Dermis microvascular lymphatic vessel endothelial cell (primary cell): ENCODE results near the gene FBXL5. TPM values are rescaled to one million over a fixed set of nuclear protein-coding genes. Genes with fewer than 3 reads are reported as not detected.

Source experiments
- DNase-seq, 2 donors: peaks; one replicate each; pipeline versions ENCODE4 v3.0.0 to v3.0.0-alpha.2; 2010; ENCODE audit warnings: low read depth in 2 of 2
- total RNA-seq: library from RNA; depleted of rRNA; stranded (reverse); fragments of >200 nt; gene quantifications from 2 replicates; pipeline ENCODE4 v1.2.1, GENCODE V29; 2014

The FBXL5 gene
- 81.9 and 104 TPM in 2 replicates for total RNA-seq

- peak; percentile 55 to 89 for DNase-seq
Observed at GRCh38 chr4:15655223-15656037, at the start of gene FBXL5. Gene FBXL5 (minus strand): TSS chr4:15655357. CDS start chr4:15655287, 70 bp downstream.

GRCh38 chr4:15704129-15704528, 49.0 kb upstream of the FBXL5 start:
- no peak for DNase-seq

- no peak for DNase-seq
Observed at GRCh38 chr4:15703439-15703838, 48.3 kb upstream of the FBXL5 start.

- peak in 1 of 2 donors; percentile 54 for DNase-seq
Observed at GRCh38 chr4:15702941-15703403, 47.8 kb upstream of the FBXL5 start, which contains the start of gene BST1. Gene BST1 (plus strand): TSS chr4:15703065. CDS start chr4:15703145, 80 bp downstream.

- no peak for DNase-seq
Observed at GRCh38 chr4:15696866-15697265, 41.7 kb upstream of the FBXL5 start.

- no peak for DNase-seq
Observed at GRCh38 chr4:15695729-15696128, 40.6 kb upstream of the FBXL5 start.

GRCh38 chr4:15695240-15695699, 40.1 kb upstream of the FBXL5 start:
- DNase-seq = peak in 1 of 2 donors; percentile 74

- DNase-seq = no peak
Observed at GRCh38 chr4:15694431-15694830, 39.3 kb upstream of the FBXL5 start.

- DNase-seq = no peak
Observed at GRCh38 chr4:15692602-15693001, 37.4 kb upstream of the FBXL5 start.

- peak; percentile 87 to 91 for DNase-seq
Observed at GRCh38 chr4:15691346-15692135, 36.4 kb upstream of the FBXL5 start.

GRCh38 chr4:15690020-15690809, 35.1 kb upstream of the FBXL5 start:
- DNase-seq = peak; percentile 92 to 93

GRCh38 chr4:15689540-15689939, 34.4 kb upstream of the FBXL5 start:
- DNase-seq = no peak

- DNase-seq = no peak
Observed at GRCh38 chr4:15688051-15688450, 32.9 kb upstream of the FBXL5 start.

GRCh38 chr4:15684498-15684897, 29.3 kb upstream of the FBXL5 start:
- DNase-seq = no peak

GRCh38 chr4:15683143-15683495, 28.0 kb upstream of the FBXL5 start:
- DNase-seq = no peak

GRCh38 chr4:15682242-15683142, 27.3 kb upstream of the FBXL5 start:
- no peak for DNase-seq

GRCh38 chr4:15681372-15682241, 26.4 kb upstream of the FBXL5 start, which contains the start of gene FAM200B:
Gene FAM200B (plus strand): TSS chr4:15681827. CDS start chr4:15686978, 5,151 bp downstream.
- peak; percentile 96 to 98 for DNase-seq

GRCh38 chr4:15681067-15681371, 25.9 kb upstream of the FBXL5 start:
- DNase-seq = no peak

GRCh38 chr4:15677507-15677988, 22.4 kb upstream of the FBXL5 start:
- peak; percentile 28 to 51 for DNase-seq
